HG03108 (cell line): ENCODE results near the gene CALY.
"Not testable (repeated sequence)": the region's sequence is repeated elsewhere in the genome, so short reads cannot be mapped to it uniquely, and the experiment has no call there.

Experiments used
- ATAC-seq: cut with Tn5 transposase; IDR thresholded peaks from one replicate; pipeline ENCODE4 v1.9.1; 2021; ENCODE audit warnings: moderate library complexity; ENCODE audit not compliant: unreplicated experiment

CALY gene

DNA sequence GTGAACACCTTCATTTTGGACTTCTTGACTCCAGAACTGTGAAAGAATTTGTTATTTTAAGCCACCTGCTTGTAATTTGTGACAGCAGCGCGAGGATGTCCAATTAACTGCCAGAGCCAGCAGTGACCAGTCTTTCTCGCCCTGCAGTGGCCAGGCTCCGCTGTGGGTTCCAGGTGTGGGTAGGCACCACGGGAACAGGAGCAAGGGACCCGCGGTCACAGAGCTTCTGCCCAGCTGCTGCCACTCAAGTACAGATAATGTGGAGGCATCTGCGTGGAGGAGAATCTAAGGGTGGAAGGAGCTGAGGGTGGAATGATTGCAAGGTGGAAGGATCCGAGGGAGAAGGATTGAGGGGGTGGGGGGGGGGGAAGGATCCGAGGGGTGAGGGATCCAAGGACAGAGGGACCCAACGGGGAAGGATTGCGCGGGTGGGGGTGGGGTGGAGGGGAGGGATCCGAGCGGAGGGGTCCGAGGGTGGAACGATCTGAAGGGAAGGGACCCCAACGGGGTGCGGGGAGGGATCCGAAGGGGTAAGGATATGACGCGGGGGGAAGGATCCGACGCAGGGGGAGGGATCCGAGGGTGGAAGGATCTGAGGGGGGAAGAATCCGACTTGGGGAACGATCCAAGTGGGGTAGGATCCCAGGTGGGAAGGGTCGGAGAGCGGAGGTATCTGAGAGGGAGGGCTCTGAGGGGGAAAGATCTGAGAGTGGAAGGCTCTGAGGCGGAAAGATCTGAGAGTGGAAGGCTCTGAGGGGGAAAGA lies 3.6 kb downstream of the CALY start:
- ATAC-seq: no peak

DNA sequence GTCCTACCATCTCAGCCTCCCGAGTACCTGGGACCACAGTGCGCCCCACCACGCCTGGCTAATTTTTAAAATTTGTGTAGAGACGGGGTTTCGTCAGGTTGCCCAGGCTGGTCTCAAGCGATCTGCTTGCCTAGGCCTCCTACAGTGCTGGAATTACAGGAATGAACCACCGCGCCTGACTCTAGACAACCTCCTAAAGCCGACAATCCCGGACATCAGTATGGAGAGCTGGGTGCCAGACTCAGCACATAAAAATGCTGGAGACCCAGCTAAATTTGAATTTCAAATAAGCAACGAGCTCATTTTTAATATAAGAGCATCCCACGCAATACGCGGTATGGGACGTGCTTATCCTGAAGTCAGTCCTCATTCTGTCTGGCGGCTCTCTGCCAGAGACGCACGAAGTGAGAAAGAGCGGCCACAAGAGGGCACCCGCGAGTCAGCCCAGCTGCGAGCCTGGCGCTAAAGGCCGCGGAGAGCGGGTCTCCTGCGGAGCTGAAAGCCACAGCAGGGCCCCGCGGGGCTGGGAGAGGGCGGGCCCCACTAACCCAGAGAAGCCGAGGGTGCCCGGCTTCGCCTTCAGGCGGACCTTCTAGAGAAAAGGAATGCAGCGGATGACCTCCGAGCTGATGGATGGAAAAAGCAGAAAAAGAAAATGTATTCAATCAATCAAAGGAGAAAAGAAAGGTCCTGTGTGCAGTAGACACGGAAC lies 7.0 kb downstream of the CALY start:
- ATAC-seq: peak; percentile 67

DNA sequence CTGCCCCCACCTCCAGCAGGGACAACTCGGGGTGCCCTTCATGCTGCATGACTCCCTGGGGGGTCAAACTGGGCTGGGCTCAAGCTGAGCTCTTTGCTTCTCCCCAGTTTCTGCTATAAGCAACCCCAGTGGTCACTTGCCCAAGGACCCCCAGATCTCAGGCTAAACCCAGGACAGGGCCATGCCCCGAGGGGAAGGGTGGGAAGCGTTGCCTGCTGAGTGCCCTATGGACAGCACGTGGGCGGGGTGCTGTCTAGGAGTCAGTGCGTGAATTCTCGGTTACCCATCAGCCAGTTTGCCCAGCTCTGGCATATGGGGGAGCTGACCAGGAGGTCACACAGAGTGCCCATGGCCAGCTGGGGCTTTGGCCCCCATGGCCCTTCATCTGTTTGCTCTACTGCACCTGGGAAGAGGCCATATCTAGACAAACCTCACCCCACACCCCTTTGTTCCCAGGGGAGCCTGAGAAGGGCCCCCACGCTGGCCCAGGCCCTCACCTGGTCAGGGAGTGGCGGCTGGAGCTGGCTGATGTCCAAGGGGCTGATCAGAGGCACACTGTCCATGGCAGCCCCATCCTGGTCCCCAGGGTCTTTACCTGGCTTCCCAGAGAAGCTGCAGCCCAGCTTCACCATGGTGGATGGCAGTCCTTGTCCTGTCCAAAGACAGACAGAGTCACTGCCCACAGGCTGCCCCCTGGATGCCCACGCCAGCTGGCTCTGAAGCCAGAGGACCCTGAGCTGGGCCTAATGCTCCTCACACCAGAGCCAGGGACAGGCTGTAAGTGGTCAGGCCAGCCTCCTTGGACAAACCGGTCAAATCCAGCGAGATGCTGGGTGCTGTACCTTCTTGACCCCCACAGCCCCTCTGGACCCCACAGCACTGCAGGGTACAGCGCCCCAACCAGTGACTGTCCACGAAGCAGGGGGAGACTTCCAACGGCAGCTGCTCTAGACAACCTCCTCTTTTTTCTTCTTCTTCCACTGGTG lies 8.0 kb downstream of the CALY start:
- ATAC-seq: no peak

DNA sequence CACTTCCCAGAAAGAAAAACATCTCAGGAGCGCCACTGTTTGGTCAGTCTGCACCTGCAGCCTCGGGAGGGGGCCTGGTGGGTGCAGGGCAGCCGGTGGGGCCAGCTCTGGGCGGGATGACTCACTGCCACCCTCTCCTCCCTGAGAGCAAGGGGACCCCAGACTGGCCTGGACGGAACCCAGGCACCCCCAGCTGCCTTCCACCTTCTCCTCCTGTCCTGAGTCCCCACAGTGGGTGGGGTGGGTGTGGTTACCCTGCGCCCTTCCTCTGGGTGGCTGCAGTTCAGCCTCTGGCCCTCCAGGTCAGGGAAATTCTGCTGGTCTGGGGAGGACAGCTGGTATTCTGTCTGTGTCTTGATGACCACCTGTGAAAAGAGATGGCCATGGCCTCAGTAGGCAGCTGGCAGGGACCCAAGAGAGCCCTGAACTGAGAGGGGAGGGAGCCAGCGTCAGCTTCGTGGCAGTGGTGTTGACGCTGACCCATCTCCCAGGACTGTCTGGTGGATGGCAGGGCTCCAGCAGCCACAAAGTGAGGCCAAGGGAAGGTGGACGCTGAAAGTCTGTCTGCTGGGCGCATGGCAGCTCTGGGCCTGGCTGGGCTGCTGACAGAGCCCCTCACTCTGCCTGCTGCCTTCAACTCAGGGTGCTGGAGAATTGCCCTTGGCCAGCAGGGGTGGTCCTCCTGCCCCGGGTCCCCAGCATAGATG lies 8.9 kb downstream of the CALY start:
- ATAC-seq: no peak

DNA sequence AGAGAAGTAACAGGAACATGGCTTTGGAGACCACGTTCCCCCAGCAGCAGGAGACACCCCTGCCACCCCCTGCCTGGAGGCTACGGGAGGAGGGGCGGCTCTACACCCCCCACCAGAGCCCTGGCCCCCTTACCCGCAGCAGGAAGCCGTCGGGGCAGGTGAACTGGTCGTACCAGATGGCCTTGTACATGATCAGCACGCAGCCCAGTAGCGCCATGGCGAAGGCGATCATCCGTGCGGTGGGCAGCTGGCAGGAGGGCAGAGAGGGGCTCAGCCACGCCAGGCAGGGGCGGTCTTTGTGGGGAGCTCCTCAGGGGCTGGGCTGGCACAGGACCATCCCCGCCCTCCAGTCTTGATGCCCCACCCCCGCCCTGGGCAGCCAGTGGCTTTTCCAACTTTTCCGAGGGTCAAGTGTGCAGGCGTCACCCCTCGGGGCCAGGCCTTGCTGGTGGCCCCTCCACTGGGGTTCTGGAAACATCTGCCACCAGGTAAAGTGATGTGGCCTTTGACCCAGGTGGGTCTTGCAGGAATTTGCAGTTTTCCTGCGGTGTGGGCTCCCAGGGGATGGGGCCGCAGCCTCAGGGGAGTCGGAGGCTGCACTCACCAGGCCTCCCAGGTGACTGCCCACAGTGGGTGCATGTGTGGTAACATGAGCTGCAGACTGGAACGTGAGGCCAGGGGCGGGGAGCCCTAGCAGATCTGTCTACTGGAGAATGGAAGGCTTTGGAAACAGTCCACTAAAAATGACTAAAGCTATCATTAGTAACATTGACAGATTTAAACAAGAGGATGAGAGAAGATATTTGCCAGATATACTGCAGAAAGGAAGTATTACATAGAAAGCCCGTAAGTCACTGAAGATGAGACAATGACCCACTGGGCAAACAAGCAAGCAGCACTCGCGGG lies 9.7 kb downstream of the CALY start:
- no peak for ATAC-seq

DNA sequence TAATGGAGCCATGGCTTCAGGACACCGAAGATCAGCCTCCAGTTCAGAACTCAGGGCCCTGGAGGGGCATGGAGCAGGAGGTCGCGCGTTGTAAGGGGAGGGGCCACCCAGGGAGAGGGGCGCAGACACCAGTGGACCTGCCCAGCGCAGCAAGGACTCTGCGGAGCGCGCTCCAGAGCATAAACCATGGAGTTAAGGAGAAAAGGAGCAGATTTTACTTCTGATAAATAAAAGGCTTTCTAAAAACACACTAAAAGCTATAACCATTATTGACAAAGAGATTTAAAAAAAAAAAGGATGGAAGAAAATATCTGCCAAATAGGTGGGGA lies 10.5 kb downstream of the CALY start:
- ATAC-seq: no peak

DNA sequence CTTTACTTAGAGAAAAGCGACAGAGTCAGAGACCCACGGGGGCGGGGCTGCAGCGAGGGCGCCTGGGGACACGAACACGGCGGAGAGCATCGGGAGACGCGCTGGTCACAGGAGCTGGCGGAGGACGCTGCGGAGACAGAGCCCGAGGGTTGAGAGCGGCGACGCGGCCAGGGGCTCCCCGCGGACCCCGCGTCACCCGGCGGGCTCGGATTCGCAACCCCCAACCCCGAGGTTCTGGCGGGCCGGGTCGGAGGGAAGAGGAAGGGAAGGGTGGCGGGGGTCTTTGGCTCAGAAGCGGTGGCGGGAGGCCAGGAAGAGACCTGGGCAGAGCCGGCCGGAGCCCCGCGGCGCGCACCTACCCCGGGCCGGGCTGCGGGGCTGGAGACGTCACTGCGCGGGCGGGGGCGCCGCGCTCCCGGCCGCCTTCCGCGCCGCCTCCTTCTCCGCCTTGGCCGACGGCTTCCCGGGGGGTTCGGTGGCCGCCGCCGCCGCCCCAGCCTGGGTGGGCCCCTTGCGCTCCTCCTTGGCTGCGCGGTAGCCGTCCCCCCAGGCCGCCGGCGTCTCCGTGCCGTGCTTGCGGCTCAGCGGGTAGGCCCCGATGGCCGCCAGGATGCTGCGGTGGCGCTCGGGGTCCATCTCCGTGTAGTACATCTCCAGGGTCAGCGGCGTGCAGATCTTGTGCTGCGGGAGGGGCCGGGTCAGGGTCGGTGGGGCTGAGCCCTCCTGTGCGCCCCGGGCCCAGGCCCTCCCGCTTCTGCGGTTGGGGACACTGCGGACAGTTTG lies 11.1 kb downstream of the CALY start:
- ATAC-seq: no peak

DNA sequence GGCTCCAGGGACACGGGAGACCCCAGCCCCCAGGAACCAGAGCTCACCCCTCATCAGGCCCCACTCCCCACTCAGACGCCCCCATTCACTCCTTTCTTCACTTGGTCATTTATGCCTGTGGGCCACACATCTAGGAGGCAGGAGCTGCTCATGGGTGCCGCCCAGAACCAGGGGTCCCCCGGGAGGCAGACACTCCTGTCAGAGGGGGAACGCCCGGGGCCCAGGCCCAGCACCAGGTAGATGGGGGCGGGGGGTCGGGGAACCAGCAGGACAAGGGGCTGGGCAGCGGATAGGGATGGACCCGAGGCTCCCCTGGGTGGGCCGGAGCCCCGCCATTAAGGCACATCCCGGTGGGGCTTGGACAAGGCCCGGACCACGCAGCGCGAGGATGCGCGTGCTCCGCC lies 11.8 kb downstream of the CALY start:
- ATAC-seq: no peak

DNA sequence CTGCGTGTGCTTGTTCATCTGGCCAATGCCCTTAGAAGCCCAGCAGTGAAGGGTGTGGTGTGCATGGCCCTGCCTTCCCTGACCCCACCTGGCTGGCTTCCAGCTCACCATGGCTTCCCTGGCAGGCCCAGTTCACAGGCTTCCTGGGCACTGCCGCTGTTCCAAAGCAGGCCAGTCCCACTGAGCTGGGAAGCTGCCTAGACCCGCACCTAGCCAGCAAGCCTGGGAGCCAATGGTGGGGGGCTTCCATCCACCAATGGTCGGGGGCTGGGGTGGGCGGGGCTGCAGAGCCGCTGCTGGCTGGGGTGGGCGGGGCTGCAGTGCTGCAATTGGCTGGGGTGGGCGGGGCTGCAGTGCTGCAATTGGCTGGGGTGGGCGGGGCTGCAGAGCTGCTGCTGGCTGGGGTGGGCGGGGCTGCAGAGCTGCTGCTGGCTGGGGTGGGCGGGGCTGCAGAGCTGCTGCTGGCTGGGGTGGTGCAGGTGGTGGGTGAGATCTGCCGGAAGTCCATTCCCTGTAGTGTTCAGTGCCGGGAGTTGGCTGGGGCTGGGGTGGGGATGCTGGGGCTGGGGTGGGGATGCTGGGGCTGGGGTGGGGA lies 12.4 kb downstream of the CALY start:
- ATAC-seq: no peak

DNA sequence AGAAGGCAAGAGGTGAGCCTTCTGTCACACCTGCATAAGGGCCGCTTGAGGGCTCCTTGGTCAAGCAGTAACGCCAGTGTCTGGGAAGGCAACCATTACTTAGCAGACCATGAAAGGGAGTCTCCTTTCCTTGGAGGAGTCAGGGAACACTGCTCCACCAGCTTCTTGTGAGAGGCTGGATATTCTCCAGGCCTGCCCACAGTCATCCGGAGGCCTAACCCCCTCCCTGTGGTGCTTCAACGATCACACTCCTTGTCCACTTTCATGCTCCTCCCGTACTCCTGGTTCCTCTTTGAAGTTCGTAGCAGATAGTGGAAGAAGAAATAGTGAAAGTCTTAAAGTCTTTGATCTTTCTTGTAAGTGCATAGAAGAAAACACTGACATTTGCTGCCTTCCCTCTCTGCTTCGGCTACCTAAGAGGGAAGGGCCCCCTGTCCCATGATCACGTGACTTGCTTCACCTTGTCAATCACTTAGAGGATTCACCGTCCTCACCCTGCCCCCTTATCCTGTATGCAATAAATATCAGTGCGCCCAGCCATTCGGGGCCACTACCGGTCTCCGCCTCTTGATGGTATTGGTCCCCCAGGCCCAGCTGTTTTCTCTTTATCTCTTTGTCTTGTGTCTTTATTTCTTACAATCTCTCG lies 14.5 kb downstream of the CALY start:
- not testable (repeated sequence) for ATAC-seq

DNA sequence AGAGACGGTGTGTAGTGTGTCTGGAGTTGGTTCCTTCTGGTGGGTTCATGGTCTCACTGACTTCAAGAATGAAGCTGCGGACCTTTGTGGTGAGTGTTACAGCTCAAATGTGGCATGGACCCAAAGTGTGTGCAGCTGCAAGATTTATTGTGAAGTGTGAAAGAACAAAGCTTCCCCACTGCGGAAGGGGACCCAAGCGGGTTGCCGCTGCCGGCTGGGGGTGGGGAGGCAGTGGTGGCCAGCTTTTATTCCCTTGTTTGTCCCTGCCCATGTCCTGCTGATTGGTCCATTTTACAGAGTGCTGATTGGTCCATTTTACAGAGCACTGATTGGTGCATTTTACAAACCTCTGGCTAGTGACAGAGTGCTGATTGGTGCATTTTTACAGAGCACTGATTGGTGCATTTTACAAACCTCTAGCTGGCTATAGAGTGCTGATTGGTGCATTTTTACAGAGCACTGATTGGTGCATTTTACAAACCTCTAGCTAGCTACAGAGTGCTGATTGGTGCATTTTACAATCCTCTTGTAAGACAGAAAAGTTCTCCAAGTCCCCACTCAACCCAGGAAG lies 15.8 kb downstream of the CALY start:
- not testable (repeated sequence) for ATAC-seq

DNA sequence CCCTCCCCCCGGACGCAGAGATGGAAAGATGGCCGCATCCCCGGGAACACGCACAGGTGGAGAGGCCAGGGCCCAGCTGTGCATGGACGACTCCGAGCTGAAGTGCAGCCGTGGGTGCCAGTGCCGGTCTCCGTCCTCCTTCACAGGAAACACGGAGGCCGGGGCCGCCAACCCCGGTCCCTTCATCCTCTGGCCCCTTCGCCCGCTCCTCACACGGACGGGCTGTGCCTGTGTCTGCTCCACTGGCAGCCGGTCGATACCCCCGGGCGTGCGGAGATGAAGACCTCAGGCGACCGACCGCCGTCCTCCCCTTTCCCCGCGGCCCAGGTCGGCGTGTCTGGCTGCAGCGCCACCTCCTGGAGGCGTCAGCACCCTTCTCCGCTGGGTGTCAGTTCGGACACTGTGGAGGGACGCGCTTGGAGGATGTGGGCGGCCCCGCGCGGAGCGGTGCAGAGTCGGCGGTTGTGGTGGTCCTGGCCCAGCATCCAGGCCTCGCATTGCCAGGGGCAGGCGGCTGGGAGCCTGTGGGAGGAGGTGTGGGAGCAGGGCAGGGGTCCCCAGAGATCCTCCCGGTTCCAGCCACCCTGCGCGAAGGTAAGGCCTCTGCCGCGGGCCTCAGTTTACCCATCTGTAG lies 18.1 kb downstream of the CALY start:
- peak; percentile 81 for ATAC-seq

DNA sequence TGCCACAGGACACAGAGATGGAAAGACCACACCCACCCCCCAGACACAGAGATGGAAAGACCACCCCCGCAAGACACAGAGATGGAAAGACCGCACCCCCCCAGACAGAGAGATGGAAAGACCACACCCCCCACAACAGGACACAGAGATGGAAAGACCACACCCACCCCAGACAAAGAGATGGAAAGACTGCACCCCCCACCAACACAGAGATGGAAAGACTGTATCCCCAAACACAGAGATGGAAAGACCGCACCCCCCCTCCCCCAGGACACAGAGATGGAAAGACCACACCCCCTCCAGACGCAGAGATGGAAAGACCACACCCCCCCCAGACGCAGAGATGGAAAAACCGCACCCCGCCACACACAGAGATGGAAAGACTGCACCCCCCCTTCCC lies 20.0 kb downstream of the CALY start:
- ATAC-seq: no peak

DNA sequence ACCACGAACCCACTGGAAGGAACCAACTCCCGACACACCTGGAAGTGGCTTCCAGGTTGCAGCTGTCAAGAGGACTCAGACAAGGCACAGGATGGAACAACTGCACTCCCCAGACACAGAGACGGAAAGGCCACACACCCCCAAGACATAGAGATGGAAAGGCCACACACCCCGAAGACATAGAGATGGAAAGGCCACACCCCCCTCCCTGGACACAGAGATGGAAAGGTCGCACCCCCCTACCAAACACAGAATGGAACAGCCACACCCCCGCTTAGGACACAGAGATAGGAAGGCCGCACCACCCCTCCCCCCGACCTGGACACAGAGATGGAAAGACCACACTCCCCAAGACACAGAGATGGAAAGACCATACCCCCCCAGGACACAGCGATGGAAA lies 20.4 kb downstream of the CALY start:
- ATAC-seq: no peak

DNA sequence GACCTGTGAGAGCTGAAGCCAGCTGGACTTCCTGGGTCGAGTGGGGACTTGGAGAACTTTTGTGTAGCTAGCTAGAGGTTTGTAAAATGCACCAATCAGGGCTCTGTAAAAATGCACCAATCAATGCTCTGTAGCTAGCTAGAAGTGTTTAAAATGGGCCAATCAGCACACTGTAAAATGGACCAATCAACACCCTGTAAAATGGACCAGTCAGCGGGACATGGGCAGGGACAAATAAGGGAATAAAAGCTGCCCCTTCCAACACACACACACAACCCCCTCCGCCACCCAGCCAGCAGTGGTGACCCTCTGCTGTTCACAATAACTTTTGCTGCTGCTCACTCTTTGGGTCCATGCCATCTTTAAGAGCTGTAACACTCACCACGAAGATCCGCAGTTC lies 20.8 kb downstream of the CALY start:
- ATAC-seq: no peak

DNA sequence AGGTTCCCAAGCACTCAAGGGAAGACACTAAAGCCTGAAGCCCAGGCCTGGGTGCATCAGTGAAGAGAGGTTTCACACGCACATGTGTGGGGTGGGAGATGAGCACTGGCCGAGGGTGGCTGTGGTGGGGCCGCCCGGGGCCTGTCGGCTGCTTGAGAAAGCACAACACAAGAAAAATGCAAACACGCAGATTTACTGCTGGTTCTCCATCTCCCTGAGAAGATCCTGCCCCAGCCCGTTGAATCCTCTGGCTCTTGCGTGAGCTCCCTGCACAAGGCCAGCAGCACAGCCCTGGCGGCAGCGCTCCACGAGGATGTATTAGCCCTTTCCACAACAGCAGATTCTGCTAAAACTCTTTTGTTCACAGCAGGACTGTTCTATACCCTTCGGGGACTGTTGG lies 21.8 kb downstream of the CALY start:
- no peak for ATAC-seq

DNA sequence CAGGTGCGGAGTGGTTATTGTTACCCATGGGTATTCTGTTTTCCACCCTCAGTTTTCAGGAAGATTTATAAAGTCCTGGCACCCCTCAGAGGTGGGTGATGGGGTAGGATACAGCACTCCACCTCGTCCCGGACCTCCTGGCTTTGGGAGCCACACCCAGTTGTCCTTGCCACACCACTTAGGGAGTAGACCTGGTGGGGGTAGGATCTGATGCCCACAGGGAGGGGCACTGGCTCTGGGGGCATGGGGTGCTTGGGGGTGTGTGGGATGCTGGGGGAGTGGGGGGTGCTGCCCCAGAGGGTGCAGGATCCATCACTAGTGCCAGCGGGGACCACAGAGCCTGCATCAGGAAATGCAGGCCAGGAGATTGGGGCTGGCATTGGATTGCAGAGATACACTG lies 23.5 kb downstream of the CALY start:
- ATAC-seq: no peak

DNA sequence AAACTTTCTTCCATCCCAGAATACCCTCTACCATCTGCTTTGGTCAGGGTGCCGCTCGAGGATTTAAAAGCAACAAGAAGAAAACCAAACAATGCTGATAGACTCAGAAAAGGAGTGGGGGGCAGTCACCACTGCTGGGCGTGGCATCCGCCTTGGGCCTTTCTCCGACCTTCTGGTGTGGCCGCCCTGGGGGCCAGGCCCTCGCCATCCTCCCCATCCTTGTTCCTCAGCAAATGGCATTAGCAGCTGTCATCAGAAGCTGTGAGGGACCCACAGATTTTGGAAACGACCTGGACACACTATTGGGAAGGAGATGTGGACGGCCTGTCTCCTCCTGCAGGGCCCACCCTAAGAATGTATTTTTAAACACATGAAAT lies 23.9 kb downstream of the CALY start:
- no peak for ATAC-seq
